Stimulated activated CD8-positive, alpha-beta memory T cell treated with anti-CD3 and anti-CD28 coated beads, Interleukin-2, amount 100 ng/mL, for 1 hour (primary cell): ENCODE results near the gene ACAA1.

ENCODE experiments used
- DNase-seq, 2 donors: peaks; one replicate each; pipeline ENCODE4 v3.0.0-alpha.2; 2020; ENCODE audit warnings: low read depth in 2 of 2

Gene ACAA1

GRCh38 chr3:38154033-38154494 lies 17.1 kb upstream of the ACAA1 start:
- DNase-seq, result no peak

DNA sequence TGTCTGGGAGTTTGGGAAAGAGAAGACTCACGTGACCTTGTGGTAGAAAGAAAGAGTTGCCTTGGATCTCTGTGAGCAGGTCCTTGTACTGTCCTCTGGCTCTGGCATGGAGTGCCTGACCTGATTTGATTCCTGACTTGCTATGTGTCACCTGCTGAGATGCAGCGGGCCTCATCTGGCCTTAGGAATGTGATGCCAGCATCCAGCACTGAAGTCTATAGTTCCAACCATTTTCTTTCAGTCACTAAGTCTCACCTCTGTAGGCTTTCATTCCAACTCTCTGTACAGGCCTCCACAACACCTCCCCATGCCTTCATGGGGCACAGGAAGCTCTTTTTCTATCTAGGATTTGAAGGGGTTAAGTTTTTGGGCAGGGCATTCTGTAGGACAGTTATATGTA lies 16.3 kb upstream of the ACAA1 start:
- DNase-seq, result no peak

DNA sequence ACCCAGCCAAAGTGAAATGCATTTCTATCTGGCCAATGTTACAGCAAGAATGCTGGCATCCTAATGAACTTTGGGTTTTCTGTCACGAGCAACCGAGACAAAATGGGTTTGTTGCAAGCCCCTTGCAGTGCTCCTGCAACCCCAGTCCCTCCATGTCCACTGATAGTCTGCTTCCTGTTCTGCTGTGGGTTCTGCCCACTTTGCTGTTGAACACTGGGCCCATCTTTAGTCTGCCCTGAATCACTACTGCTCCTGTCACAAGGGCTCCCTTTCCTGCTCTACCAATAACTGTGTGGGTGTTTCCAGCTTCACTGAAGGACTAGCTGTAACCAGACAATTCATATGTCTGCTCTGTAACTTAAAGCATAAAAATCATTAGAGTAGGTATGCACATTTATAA lies 15.7 kb upstream of the ACAA1 start:
- DNase-seq, result no peak

GRCh38 chr3:38151667-38152265 lies 14.8 kb upstream of the ACAA1 start:
- no peak for DNase-seq

- no peak for DNase-seq
These were observed 14.0 kb upstream of the ACAA1 start for GRCh38 chr3:38150780-38151528.

DNA sequence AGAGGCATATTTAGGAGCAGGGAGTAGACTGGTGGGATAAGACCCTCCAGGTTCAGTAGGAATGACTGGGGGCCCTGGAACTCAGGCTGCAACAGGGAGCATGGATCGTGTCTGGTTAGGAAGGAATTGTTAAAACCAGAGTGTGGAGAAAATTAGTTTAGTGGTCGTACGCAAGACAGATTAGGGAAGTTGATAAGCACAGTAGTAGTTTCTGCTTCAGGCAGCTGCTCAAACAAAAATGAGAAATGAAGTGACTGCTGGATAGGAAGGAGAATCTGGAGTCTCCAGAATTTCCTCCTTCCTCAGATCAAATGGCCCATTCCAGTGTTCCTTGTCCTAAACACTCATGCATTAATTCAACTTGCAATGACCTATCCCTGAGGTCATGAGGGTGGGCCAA lies 12.8 kb upstream of the ACAA1 start:
- DNase-seq, result no peak

DNA sequence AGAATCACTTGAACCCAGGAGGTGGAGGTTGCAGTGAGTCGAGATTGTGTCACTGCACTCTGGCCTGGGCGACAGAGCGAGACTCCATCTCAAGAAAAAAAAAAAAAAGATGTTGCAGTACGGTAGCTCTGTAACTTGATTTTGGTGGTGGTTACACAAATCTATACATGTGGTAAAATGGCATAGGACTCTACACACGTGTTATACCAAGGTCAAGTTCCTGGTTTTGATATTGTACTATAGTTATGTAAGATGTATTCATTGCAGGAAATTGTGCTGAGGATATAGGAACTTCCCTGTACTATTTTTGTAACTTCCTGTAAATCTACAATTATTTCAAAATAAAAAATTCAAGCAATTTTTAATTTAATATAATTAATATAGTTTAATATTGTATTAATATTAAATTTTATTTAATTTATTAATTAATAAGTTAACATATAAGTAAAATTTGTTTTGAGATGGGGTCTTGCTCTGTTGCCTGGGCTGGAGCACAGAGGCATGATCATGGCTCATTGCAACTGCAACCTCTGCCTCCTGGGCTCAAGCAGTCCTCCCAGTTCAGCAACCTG lies 11.5 kb upstream of the ACAA1 start:
- DNase-seq, result no peak

DNA sequence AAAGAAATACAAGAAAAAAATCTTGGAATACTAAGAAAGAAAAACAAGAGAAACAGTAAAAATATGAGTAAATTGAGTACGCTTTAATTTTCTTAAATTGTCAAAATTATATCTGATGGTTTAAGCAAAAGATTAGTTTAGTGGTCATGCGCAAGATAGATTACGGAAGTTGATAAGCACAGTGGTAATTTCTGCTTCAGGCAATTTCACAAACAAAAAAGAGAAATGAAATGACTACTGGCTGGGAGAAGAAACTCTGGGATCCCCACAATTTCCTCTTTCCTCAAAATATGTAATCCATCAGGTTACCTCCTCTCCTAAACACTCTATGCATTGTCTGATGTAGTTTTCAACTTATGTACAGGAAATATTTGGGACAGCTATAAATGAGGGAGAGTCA lies 10.5 kb upstream of the ACAA1 start:
- DNase-seq, result no peak

DNA sequence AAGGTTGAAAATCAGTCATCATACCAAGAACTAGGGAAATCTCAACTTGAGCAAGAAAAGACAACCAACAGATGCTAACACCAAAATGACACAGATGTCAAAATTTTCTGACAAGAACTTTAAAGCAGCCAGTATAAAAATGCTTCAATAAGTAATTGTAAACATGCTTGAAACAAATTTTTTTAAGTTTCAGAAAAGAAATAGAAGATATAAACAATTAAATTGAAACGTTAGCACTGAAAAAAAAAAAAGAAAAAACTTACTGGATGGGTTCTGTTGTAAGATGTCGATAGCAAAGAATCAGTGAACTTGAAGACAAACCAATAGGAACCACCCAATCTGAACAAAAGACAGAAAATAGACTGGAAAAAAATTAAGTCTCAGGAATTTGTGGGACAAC lies 9.6 kb upstream of the ACAA1 start:
- DNase-seq, result no peak

DNA sequence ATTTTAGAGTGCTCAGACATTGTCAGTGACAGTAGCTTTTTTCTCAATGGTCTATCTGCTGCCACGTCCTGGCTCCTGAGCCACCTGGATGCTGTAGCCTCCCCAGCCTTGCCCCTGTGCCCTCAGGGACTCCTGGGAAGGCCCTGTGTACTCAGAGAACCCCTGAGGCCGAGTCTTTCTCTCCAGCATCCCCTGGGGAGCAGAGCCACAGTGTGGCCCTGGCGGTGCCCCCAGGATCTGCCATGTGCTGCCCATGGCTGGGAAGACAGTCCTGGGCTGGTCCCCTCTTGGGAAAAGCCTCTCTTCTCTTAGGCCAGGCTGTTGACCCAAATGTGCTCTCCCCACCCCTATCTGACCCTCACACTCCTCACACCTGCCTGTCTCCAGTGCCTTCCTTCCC lies 6.6 kb upstream of the ACAA1 start:
- DNase-seq, result no peak

DNA sequence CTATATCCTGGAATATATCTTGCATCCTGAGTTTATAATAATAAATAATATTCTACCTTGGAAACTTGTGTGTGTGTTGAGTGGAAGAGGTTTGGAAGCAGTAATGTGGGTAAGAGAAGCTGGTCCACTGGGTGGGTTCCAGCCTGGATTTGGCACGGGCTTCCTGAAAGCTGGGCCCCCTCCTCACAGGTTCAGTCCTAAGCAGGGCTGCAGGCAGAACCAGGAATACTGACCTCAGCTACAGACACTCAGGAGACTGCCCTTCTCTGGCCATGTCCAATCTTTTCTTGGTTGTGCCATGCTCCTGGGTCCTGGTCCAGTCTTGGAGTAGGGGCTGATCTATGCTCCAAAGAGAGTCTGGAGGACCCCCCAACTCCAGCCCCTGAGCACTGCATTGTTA lies 6.0 kb upstream of the ACAA1 start:
- DNase-seq, result no peak

DNA sequence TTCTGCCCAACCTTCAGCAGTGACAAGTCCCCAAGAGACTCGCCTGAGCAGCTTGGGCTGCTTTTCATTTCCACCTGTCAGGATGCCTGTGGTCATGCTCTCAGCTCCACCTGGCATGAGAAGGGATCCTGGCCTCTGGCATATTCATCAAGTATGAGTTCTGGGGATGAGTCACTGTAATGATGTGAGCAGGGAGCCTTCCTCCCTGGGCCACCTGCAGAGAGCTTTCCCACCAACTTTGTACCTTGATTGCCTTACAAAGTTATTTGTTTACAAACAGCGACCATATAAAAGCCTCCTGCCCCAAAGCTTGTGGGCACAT lies 5.0 kb upstream of the ACAA1 start:
- no peak for DNase-seq

DNA sequence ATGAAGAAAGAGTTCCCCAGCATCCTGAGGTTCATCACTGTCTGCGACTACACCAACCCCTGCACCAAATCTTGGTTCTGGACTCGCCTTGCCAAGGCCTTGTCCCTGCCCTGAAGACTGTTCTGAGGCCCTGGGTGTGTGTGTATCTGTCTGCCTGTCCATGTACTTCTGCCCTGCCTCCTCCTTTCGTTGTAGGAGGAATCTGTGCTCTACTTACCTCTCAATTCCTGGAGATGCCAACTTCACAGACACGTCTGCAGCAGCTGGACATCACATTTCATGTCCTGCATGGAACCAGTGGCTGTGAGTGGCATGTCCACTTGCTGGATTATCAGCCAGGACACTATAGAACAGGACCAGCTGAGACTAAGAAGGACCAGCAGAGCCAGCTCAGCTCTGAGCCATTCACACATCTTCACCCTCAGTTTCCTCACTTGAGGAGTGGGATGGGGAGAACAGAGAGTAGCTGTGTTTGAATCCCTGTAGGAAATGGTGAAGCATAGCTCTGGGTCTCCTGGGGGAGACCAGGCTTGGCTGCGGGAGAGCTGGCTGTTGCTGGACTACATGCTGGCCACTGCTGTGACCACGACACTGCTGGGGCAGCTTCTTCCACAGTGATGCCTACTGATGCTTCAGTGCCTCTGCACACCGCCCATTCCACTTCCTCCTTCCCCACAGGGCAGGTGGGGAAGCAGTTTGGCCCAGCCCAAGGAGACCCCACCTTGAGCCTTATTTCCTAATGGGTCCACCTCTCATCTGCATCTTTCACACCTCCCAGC lies 4.4 kb upstream of the ACAA1 start:
- DNase-seq, result no peak

DNA sequence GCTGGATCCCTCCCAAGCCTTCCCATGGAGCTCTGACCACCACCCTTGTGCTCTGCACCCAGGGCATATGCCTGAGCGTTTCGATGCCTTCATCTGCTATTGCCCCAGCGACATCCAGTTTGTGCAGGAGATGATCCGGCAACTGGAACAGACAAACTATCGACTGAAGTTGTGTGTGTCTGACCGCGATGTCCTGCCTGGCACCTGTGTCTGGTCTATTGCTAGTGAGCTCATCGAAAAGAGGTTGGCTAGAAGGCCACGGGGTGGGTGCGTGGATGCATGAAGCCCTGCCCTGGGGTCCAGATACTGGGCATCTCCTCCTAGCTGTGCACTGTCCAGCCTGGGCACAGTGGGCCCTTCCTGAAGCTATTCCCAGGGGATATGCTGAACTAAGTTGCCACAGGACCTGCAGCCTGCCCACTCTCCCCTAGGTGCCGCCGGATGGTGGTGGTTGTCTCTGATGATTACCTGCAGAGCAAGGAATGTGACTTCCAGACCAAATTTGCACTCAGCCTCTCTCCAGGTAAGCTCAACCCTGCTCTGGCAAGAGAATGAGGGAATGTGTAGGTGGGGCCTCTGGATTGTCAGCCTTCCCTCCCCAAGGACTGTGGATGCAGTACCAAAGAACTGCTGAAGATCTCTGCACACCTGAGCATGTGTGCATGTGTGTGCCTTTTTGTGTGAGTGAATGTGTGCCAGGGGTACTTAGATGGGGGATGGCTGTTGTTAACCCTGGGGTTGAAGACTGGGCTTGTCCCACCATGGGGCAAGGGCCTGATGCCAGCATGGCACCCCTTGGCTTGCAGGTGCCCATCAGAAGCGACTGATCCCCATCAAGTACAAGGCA lies 3.6 kb upstream of the ACAA1 start:
- no peak for DNase-seq

- no peak for DNase-seq
These were observed 2.7 kb upstream of the ACAA1 start for GRCh38 chr3:38139652-38140051.

GRCh38 chr3:38139191-38139590 lies 2.3 kb upstream of the ACAA1 start:
- DNase-seq, result no peak

DNA sequence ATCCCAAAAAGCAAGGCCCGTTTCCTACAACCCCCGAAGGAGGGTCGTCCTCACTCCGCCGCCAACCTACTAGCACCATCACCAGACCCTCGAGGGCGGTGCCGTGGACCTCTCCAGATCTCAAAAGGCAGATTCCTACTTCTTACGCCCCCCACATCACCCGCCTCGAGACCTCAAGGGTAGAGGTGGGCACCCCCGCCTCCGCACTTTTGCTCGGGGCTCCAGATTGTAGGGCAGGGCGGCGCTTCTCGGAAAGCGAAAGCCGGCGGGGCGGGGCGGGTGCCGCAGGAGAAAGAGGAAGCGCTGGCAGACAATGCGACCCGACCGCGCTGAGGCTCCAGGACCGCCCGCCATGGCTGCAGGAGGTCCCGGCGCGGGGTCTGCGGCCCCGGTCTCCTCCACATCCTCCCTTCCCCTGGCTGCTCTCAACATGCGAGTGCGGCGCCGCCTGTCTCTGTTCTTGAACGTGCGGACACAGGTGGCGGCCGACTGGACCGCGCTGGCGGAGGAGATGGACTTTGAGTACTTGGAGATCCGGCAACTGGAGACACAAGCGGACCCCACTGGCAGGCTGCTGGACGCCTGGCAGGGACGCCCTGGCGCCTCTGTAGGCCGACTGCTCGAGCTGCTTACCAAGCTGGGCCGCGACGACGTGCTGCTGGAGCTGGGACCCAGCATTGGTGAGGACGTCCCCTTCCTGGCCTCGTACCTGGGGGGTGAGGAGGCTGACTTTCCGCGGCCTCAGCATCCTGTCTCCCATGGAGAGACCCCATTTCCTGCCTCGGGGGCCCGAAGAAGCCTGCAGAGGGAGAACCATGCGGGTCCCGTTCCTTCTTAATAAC lies 1.6 kb upstream of the ACAA1 start, which contains the start of gene MYD88:
TSS of gene MYD88 (plus strand) at position 313 of the 842 bp plus-strand sequence. CDS start at position 353, 40 bp downstream.
- peak; percentile 72 to 80 for DNase-seq

DNA sequence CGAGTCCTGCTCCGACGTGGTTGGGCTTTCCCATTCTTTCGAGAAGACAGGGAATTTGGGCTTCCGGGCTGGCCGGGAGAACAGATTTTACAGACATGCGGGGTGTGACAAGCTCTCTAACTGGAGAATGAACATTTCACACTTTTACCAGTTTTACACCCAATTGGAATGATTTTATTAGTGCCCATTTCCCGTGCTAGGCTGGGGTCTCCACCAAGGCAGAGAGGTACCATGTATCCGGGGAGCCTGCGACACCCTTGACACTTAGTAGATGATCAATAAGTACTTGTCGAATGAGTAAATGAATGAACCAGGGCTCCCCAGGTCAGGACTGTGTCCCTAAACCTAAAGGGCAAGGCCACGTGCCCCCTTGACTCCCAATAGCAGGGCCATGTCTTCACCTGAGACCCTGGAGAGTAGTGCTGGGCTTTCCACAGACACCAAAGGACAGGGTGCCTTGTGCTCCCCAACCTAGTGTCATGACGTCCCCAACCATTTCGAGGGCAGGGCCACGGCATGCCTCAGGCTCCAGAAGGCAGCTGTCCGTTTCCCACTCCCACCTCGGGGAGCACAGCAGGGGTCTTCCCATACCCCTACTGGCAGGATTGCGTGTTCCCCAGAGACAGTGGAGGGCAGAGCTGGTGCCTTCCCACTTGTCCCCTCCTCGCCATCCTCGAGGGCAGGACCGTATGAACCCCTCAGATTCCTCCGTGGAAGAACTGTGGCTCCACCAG lies 855 bp upstream of the ACAA1 start:
- no peak for DNase-seq

DNA sequence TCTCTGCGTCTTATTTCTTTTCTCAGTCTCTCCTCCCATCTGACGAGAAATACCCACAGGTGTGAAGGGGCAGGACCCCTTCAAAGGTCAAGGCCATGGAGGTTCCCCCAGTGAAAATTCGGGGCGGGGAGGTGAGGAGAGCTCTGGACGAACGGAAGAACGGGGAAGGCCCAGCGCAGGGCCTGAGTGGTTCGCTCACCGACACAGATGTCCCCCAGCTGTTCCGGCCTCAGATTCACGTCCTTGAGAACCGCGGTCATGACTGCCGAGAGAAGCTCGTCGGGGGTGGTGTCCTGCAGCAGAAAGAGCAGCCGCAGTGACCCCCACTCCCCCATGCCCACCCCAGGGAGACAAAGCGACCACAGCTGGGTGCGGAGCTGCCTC lies 542 bp downstream of the ACAA1 start:
- DNase-seq, result no peak
